GM19463 (cell line): Measurements from ENCODE around the gene CDK6.
A peak's percentile ranks its signal among the peaks of the same experiment; 100 is the strongest.
"Not testable (repeated sequence)": the region's sequence is repeated elsewhere in the genome, so short reads cannot be mapped to it uniquely, and the experiment has no call there.

ENCODE experiments used
- ATAC-seq: cut with Tn5 transposase; IDR thresholded peaks from one replicate; pipeline ENCODE4 v1.9.1; 2021; ENCODE audit warnings: mild to moderate bottlenecking, moderate library complexity; ENCODE audit not compliant: unreplicated experiment

CDK6 gene

GRCh38 chr7:92836489-92836999 is at the start of gene CDK6:
TSS of gene CDK6 (minus strand) at chr7:92836573. CDS start at chr7:92833323, 3,250 bp downstream.
- ATAC-seq = peak; percentile 40

- not testable (repeated sequence) for ATAC-seq
These were observed 49.7 kb upstream of the CDK6 start for GRCh38 chr7:92886039-92886438.

- no peak for ATAC-seq
These were observed 47.8 kb upstream of the CDK6 start for GRCh38 chr7:92884218-92884617.

- no peak for ATAC-seq
These were observed 46.4 kb upstream of the CDK6 start for GRCh38 chr7:92882760-92883159.

GRCh38 chr7:92881091-92881485 is 44.7 kb upstream of the CDK6 start:
- no peak for ATAC-seq

GRCh38 chr7:92880212-92881090 is 44.1 kb upstream of the CDK6 start:
- ATAC-seq = peak; percentile 44

- no peak for ATAC-seq
These were observed 41.0 kb upstream of the CDK6 start for GRCh38 chr7:92877367-92877766.

- ATAC-seq = no peak
These were observed 40.5 kb upstream of the CDK6 start for GRCh38 chr7:92876836-92877235.

GRCh38 chr7:92875719-92876118 is 39.3 kb upstream of the CDK6 start:
- peak; percentile 41 for ATAC-seq

GRCh38 chr7:92875173-92875572 is 38.8 kb upstream of the CDK6 start:
- no peak for ATAC-seq

GRCh38 chr7:92874567-92874966 is 38.2 kb upstream of the CDK6 start:
- ATAC-seq = no peak

GRCh38 chr7:92873776-92874175 is 37.4 kb upstream of the CDK6 start:
- no peak for ATAC-seq

GRCh38 chr7:92872701-92873100 is 36.3 kb upstream of the CDK6 start:
- ATAC-seq = no peak

GRCh38 chr7:92868683-92869293 is 32.4 kb upstream of the CDK6 start:
- ATAC-seq = no peak

- ATAC-seq = not testable (repeated sequence)
These were observed 27.8 kb upstream of the CDK6 start for GRCh38 chr7:92864169-92864568.

GRCh38 chr7:92856436-92856835 is 20.1 kb upstream of the CDK6 start:
- no peak for ATAC-seq

GRCh38 chr7:92854501-92855238 is 18.3 kb upstream of the CDK6 start:
- ATAC-seq = peak; percentile 90

GRCh38 chr7:92851732-92852131 is 15.4 kb upstream of the CDK6 start:
- ATAC-seq = no peak

- ATAC-seq = no peak
These were observed 14.1 kb upstream of the CDK6 start for GRCh38 chr7:92850516-92850915.

- ATAC-seq = no peak
These were observed 12.9 kb upstream of the CDK6 start for GRCh38 chr7:92849322-92849721.

- ATAC-seq = no peak
These were observed 12.5 kb upstream of the CDK6 start for GRCh38 chr7:92848851-92849250.
